ENCODE data around the gene RBM15B. TPM values are rescaled to one million over a fixed set of nuclear protein-coding genes. Genes with fewer than 3 reads are reported as not detected.

The RBM15B gene
- polyA plus RNA-seq, 1 donor (not counting 4 experiments of a cell fraction or from before 2014, with no cell fraction given), result 10.2 TPM

- H3K36me3 ChIP-seq (ENCODE audit: control insufficient read depth in 2 of 2, extremely low read depth in 1 of 2, insufficient read depth in 2 of 2, low read length in 2 of 2), result no peaks in the 10 kb centered on the region
- FAIRE-seq (no peak), DNase-seq (ENCODE audit: low read depth, low spot score) (no peak)
- H3K27ac ChIP-seq (ENCODE audit: control insufficient read depth, insufficient read depth, low read length), result no peak overlapping the region
- H2AFZ ChIP-seq (ENCODE audit: control insufficient read depth, low read length), result no peak overlapping the region
- no peaks in the 10 kb centered on the region for H3K9me3 ChIP-seq (ENCODE audit: control insufficient read depth, low read depth, low read length)
- H3K4me1 ChIP-seq (ENCODE audit: control insufficient read depth, extremely low read depth, insufficient read depth, low read length), result peaks cover 6% of the 10 kb centered on the region
- H3K27me3 ChIP-seq (ENCODE audit: control insufficient read depth, extremely low read depth, insufficient read depth, low read length), result no peaks in the 10 kb centered on the region
- H4K20me1 ChIP-seq (ENCODE audit: control insufficient read depth, extremely low read depth, insufficient read depth, low read length), result no peaks in the 10 kb centered on the region
- H3K4me2 ChIP-seq (ENCODE audit: control insufficient read depth, extremely low read depth, insufficient read depth, low read depth, low read length), result no peak overlapping the region
- dilution Hi-C loops (cut with MboI; ENCODE audit: extremely low pct_ligation_motif_present, low sequenced_read_pairs), result loop anchor here (25.0 kb wide), 1 partner anchor 243 kb away; no protein-coding TSS in a partner anchor
- TF ChIP-seq CTCF (optimal IDR thresholded peaks at IDR 0.05 in 1 of 3, IDR thresholded peaks at IDR 0.05 in 1 of 3, conservative IDR thresholded peaks at IDR 0.05 in 1 of 3; ENCODE audit: extremely low read depth in 1 of 3, insufficient read depth in 2 of 3, low read length in 3 of 3) (no peak), EZH2 (IDR thresholded peaks at IDR 0.05; ENCODE audit: low read length) (no peak)
- H3K9me1 ChIP-seq (ENCODE audit: control insufficient read depth, extremely low read depth, insufficient read depth, low read length), result no peaks in the 10 kb centered on the region
- H3K79me2 ChIP-seq (ENCODE audit: control insufficient read depth, insufficient read depth, low read length), result no peaks in the 10 kb centered on the region
- no peak overlapping the region for H3K4me3 ChIP-seq (ENCODE audit: control insufficient read depth in 2 of 3, extremely low read depth in 1 of 3, insufficient read depth in 2 of 3, low read depth in 1 of 3, low read length in 3 of 3)
- no peak overlapping the region for H3K9ac ChIP-seq (ENCODE audit: control insufficient read depth, extremely low read depth, insufficient read depth, low read length)
Observed at GRCh38 chr3:51354731-51355615, 36.1 kb upstream of the RBM15B start.

- H3K79me2 ChIP-seq (ENCODE audit: control insufficient read depth, insufficient read depth, low read length), result no peaks in the 10 kb centered on the region
- H3K9me1 ChIP-seq (ENCODE audit: control insufficient read depth, extremely low read depth, insufficient read depth, low read length), result no peaks in the 10 kb centered on the region
- H2AFZ ChIP-seq (ENCODE audit: control insufficient read depth, low read length), result no peak overlapping the region
- H4K20me1 ChIP-seq (ENCODE audit: control insufficient read depth, extremely low read depth, insufficient read depth, low read length), result no peaks in the 10 kb centered on the region
- H3K9ac ChIP-seq (ENCODE audit: control insufficient read depth, extremely low read depth, insufficient read depth, low read length), result no peak overlapping the region
- TF ChIP-seq CTCF (optimal IDR thresholded peaks at IDR 0.05 in 1 of 3, IDR thresholded peaks at IDR 0.05 in 1 of 3, conservative IDR thresholded peaks at IDR 0.05 in 1 of 3; ENCODE audit: extremely low read depth in 1 of 3, insufficient read depth in 2 of 3, low read length in 3 of 3), result no peak
- no peak for TF ChIP-seq EZH2 (IDR thresholded peaks at IDR 0.05; ENCODE audit: low read length)
- DNase-seq (ENCODE audit: low read depth, low spot score), result no peak
- no peaks in the 10 kb centered on the region for H3K36me3 ChIP-seq (ENCODE audit: control insufficient read depth in 2 of 2, extremely low read depth in 1 of 2, insufficient read depth in 2 of 2, low read length in 2 of 2)
- no peak for FAIRE-seq
- dilution Hi-C loops (cut with MboI; ENCODE audit: extremely low pct_ligation_motif_present, low sequenced_read_pairs), result loop anchor here (25.0 kb wide), 1 partner anchor 244 kb away; no protein-coding TSS in a partner anchor
- peak overlapping the region; percentile 12 for H3K4me2 ChIP-seq (ENCODE audit: control insufficient read depth, extremely low read depth, insufficient read depth, low read depth, low read length)
- no peak overlapping the region for H3K4me3 ChIP-seq (ENCODE audit: control insufficient read depth in 2 of 3, extremely low read depth in 1 of 3, insufficient read depth in 2 of 3, low read depth in 1 of 3, low read length in 3 of 3)
- no peak overlapping the region for H3K27ac ChIP-seq (ENCODE audit: control insufficient read depth, insufficient read depth, low read length)
- no peaks in the 10 kb centered on the region for H3K27me3 ChIP-seq (ENCODE audit: control insufficient read depth, extremely low read depth, insufficient read depth, low read length)
- H3K4me1 ChIP-seq (ENCODE audit: control insufficient read depth, extremely low read depth, insufficient read depth, low read length), result peaks cover 6% of the 10 kb centered on the region
- no peaks in the 10 kb centered on the region for H3K9me3 ChIP-seq (ENCODE audit: control insufficient read depth, low read depth, low read length)
Observed at GRCh38 chr3:51355891-51356578, 35.0 kb upstream of the RBM15B start.

Measured in keratinocyte (primary cell).